Osteocyte (in vitro differentiated cells): ENCODE results near the gene PWWP2A. TPM values are rescaled to one million over a fixed set of nuclear protein-coding genes. Genes with fewer than 3 reads are reported as not detected.

Experiments
- DNase-seq: peaks from one replicate; pipeline ENCODE4 v3.0.0; 2021; ENCODE audit warnings: mixed read lengths; ENCODE audit not compliant: unreplicated experiment; ENCODE audit errors: extremely low spot score
- H3K27ac Mint-ChIP-seq: one replicate; pipeline ENCODE4 v1.8.0; 2021; ENCODE audit warnings: mild to moderate bottlenecking, mixed read lengths; ENCODE audit not compliant: unreplicated experiment
- H3K27me3 Mint-ChIP-seq: one replicate; pipeline ENCODE4 v1.8.0; 2021; ENCODE audit warnings: mixed read lengths; ENCODE audit not compliant: unreplicated experiment
- H3K36me3 Mint-ChIP-seq: one replicate; pipeline ENCODE4 v1.8.0; 2021; ENCODE audit warnings: mixed read lengths; ENCODE audit not compliant: unreplicated experiment
- H3K4me1 Mint-ChIP-seq: one replicate; pipeline ENCODE4 v1.8.0; 2021; ENCODE audit warnings: mixed read lengths; ENCODE audit not compliant: unreplicated experiment
- H3K4me3 Mint-ChIP-seq: one replicate; pipeline ENCODE4 v1.8.0; 2021; ENCODE audit warnings: mild to moderate bottlenecking, moderate library complexity, mixed read lengths; ENCODE audit not compliant: unreplicated experiment
- H3K9me3 Mint-ChIP-seq: one replicate; pipeline ENCODE4 v1.8.0; 2021; ENCODE audit warnings: mixed read lengths; ENCODE audit not compliant: unreplicated experiment
- total RNA-seq: library from RNA; stranded (reverse); gene quantifications from 2 replicates; pipeline ENCODE4 v1.2.1, GENCODE V29; 2021
- TF ChIP-seq, protein P1 (sequence below): fragments of 200-600 bp; sonication (generic); IDR thresholded peaks from 2 replicates; pipeline ENCODE4 v1.5.0; 2021; ENCODE audit warnings: antibody characterized with exemption, mild to moderate bottlenecking, moderate library complexity

Gene PWWP2A
- total RNA-seq, 1 donor from 2014 or later: 22.3 TPM

DNA sequence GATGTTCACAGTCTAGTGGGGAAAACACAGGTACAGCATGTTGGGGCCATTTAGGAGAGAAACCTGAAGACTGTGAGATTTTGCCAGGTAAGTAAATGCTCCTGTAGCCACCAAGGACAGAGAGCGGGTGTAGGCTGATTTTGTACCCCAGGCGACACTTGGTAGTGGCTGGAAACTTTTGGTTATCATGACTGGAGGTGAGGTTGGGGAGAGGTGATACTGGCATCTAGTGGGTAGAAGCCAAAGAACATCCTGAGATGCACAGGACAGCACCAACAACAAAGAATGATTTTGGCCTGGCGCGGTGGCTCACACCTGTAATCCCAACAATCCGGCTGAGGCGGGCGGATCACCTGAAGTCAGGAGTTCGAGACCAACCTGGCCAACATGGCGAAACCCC is 38.8 kb upstream of the PWWP2A start:
- no peaks in the 10 kb centered on the region for H3K27me3 Mint-ChIP-seq
- H3K4me3 Mint-ChIP-seq: no peak overlapping the region
- TF ChIP-seq, protein P1, sequence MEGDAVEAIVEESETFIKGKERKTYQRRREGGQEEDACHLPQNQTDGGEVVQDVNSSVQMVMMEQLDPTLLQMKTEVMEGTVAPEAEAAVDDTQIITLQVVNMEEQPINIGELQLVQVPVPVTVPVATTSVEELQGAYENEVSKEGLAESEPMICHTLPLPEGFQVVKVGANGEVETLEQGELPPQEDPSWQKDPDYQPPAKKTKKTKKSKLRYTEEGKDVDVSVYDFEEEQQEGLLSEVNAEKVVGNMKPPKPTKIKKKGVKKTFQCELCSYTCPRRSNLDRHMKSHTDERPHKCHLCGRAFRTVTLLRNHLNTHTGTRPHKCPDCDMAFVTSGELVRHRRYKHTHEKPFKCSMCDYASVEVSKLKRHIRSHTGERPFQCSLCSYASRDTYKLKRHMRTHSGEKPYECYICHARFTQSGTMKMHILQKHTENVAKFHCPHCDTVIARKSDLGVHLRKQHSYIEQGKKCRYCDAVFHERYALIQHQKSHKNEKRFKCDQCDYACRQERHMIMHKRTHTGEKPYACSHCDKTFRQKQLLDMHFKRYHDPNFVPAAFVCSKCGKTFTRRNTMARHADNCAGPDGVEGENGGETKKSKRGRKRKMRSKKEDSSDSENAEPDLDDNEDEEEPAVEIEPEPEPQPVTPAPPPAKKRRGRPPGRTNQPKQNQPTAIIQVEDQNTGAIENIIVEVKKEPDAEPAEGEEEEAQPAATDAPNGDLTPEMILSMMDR: no peak
- DNase-seq: no peak
- peaks cover 18% of the 10 kb centered on the region for H3K4me1 Mint-ChIP-seq
- no peaks in the 10 kb centered on the region for H3K36me3 Mint-ChIP-seq
- H3K9me3 Mint-ChIP-seq: no peaks in the 10 kb centered on the region
- no peak overlapping the region for H3K27ac Mint-ChIP-seq

DNA sequence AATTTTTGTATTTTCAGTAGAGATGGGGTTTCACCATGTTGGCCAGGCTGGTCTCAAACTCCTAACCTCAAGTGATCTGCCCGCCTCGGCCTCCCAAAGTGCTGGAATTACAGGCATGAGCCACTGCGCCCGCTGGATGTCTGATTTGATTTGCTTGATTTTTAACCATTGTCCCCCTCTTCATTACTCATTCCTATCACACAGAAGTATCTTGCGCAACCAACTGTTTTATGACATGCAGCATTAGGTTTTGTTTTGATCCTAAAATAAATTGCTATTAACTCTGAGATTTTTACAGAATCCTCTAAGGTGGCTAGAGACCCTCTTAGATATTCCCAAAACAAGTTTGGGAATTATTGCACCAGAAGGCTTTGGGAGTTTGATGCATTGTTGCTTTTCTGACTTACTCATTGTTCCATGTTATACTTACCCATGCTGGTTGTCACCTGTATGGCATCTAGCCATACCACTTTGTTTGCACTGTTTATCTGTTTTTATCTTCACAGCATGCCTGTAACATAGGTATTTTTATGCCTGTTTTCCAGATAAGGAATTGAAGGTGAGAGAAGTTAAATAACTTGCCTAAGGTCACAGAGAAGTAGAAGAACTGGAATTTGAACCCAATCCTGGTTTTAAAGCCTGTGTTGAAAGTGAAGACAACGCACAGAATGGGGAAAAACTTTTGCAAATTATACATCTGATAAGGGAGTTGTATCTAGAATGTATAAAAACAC is 35.9 kb upstream of the PWWP2A start:
- Mint-ChIP-seq H3K9me3 (no peaks in the 10 kb centered on the region), H3K4me1 (peaks cover 7% of the 10 kb centered on the region), H3K27me3 (no peaks in the 10 kb centered on the region), H3K27ac (no peak overlapping the region), H3K36me3 (no peaks in the 10 kb centered on the region), H3K4me3 (no peak overlapping the region)
- TF ChIP-seq, protein P1: no peak
- no peak for DNase-seq

DNA sequence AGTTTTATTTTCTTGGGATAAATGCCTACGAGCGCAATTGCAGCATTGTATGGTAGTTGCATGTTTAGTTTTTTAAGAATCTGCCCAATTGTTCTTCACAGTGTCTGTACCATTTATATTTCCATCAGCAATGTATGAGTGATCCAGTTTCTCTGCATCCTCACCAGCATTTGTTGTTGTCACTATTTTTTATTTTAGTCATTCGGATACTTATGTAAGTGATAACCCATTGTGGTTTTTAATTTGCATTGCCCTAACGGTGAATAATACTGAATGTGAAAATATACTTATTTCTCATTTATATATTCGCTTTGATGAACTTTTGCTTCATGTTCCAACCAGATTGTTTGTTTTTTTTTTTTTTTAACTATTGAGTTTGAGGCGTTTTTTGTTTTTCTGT is 33.7 kb upstream of the PWWP2A start:
- H3K36me3 Mint-ChIP-seq: no peaks in the 10 kb centered on the region
- H3K27ac Mint-ChIP-seq: no peak overlapping the region
- H3K9me3 Mint-ChIP-seq: no peaks in the 10 kb centered on the region
- H3K4me3 Mint-ChIP-seq: no peak overlapping the region
- DNase-seq: no peak
- H3K4me1 Mint-ChIP-seq: peaks cover 2% of the 10 kb centered on the region
- TF ChIP-seq, protein P1: no peak
- H3K27me3 Mint-ChIP-seq: no peaks in the 10 kb centered on the region

DNA sequence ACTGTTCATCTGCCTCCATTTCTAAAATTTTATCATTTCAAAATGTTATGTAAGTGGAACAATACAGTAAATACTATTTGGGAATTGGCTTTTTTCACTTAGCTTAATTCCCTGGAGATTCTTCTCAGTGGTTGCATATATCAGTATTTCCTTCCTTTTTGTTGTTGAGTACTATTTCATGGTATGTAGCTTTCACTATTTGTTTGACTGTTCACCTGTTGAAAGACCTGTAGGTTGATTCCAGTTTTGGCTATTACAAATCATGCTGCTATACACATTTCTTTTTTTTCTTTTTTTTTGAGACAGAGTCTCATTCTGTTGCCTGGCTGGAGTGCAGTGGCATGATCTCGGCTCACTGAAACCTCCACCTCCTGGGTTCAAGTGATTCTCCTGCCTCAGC is 33.0 kb upstream of the PWWP2A start:
- no peaks in the 10 kb centered on the region for H3K9me3 Mint-ChIP-seq
- no peak overlapping the region for H3K4me3 Mint-ChIP-seq
- peaks cover 2% of the 10 kb centered on the region for H3K4me1 Mint-ChIP-seq
- no peak overlapping the region for H3K27ac Mint-ChIP-seq
- H3K36me3 Mint-ChIP-seq: no peaks in the 10 kb centered on the region
- TF ChIP-seq, protein P1: no peak
- no peak for DNase-seq
- no peaks in the 10 kb centered on the region for H3K27me3 Mint-ChIP-seq

DNA sequence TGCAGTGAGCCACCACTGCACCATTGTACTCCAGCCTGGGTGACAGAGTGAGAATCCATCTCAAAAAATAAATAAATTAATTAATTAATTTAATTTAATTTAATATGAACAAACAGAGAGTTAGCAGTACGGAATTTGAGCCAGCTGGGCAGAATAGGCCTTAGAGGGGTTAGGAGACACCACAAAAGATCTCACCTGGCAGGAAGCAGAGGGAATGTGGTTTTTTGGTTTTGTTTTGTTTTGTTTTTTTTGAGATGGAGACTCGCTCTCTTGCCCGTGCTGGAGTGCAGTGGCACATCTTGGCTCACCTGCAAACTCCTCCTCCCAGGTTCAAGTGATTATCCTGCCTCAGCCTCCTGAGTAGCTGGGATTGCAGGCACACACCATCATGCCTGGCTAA is 31.8 kb upstream of the PWWP2A start:
- Mint-ChIP-seq H3K4me1 (peaks cover 2% of the 10 kb centered on the region), H3K27me3 (no peaks in the 10 kb centered on the region), H3K36me3 (no peaks in the 10 kb centered on the region), H3K27ac (no peak overlapping the region), H3K4me3 (no peak overlapping the region), H3K9me3 (no peaks in the 10 kb centered on the region)
- TF ChIP-seq, protein P1: no peak
- DNase-seq: no peak
